GM18505 (cell line): ENCODE results near the gene RAB4B.
"Not testable (repeated sequence)": the region's sequence is repeated elsewhere in the genome, so short reads cannot be mapped to it uniquely, and the experiment has no call there.

Experiments used
- ATAC-seq: cut with Tn5 transposase; IDR thresholded peaks from one replicate; pipeline ENCODE4 v1.9.1; 2021; ENCODE audit not compliant: unreplicated experiment
- POLR2A ChIP-seq: IDR thresholded peaks from 4 replicates; pipeline ENCODE4 v1.6.1; 2011; ENCODE audit warnings: borderline replicate concordance; ENCODE audit not compliant: insufficient read depth, insufficient read length; ENCODE audit errors: extremely low read depth

RAB4B gene

GRCh38 chr19:40807147-40808020 lies 29.3 kb downstream of the RAB4B start:
- ATAC-seq, result no peak
- TF ChIP-seq POLR2A, result no peak

DNA sequence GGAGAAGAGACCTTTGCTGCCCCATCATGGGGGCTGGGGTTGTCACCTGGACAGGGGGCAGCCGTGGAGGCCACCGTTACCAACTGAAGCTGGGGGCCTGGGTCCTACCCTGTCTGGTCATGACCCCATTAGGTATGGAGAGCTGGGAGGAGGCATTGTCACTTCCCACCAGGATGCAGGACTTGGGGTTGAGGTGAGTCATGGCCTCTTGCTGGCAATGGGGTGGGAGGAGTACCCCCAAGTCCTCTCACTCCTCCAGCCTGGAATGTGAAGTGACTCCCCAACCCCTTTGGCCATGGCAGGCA lies 29.9 kb downstream of the RAB4B start:
- ATAC-seq, result no peak
- no peak for TF ChIP-seq POLR2A

DNA sequence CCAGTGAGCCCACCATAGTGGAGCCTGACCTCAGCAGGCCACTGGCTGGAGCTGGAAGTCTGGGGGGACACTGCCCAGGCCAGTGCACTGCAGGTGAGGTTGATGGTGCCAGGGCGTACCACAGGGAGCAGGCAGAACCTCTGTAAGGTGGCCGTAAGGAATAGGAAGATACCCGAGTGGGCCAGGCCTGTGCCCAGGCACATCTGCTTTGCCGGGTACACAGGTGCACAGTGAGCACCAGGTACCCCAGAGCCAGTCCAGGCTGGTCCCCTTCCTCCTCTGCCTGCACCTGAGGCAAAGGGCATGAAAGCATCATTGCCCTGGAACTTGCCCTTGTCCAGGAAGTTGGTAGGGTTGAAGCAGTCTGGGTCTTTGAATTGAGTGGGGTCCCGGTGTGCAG lies 30.4 kb downstream of the RAB4B start:
- no peak for TF ChIP-seq POLR2A
- ATAC-seq, result no peak

GRCh38 chr19:40809358-40810086 lies 31.5 kb downstream of the RAB4B start:
- TF ChIP-seq POLR2A, result no peak
- no peak for ATAC-seq

DNA sequence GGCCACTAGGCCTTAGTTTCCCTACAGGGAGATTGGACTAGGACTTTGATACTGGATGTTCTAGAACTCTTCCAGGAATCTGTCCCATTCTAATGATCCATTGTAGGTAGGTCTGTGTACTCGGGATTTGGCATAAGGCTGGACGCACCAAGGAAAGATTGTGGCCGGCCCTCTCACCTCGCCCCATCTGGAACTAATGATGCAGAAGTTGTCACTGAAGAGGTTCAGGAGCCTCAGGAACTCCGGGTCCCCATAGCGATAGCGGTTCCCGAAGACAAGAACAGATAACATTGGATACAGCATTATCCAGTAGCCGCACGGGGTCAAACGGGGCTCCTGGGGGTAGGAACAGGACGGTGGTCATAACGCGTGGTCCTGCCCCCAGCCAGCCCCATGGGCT lies 32.1 kb downstream of the RAB4B start:
- ATAC-seq, result no peak
- TF ChIP-seq POLR2A, result no peak

DNA sequence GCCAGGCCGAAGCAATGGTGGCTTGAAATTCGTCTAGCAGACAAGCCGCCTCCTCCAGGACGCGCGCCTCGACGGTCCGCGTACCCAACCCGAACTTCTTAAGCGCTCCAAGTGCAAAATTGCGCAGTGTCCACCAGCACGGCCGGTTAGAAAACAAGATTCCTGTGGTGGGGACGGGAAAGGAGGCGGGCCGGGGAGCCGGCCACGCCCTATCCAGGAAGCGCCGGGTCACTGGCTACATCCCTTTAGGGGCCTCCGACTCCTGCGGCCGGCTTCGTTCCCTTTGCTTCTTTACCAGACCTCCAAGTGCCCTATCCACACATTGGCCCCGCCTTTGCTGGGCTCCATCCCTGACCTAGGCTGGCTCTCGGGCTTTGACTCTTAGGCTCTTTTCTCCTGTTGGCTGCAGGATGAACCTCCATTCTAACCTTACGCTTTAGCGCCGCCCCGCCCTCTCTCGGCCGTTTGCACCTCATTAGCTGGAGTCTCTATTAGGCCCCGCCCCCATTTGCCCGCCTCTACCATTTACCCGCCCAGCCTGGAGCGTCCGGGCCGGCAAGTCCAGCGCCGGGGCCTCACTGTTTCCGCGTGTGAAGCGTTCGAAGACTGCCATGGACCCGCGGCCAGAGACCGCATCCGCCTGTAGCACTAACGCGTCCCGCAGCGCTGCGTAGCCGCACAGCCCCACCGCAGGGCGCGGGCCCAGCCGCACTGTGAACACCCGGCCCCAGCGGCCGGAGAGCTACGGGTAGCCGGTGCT lies 32.8 kb downstream of the RAB4B start:
- ATAC-seq, result not testable (repeated sequence)

DNA sequence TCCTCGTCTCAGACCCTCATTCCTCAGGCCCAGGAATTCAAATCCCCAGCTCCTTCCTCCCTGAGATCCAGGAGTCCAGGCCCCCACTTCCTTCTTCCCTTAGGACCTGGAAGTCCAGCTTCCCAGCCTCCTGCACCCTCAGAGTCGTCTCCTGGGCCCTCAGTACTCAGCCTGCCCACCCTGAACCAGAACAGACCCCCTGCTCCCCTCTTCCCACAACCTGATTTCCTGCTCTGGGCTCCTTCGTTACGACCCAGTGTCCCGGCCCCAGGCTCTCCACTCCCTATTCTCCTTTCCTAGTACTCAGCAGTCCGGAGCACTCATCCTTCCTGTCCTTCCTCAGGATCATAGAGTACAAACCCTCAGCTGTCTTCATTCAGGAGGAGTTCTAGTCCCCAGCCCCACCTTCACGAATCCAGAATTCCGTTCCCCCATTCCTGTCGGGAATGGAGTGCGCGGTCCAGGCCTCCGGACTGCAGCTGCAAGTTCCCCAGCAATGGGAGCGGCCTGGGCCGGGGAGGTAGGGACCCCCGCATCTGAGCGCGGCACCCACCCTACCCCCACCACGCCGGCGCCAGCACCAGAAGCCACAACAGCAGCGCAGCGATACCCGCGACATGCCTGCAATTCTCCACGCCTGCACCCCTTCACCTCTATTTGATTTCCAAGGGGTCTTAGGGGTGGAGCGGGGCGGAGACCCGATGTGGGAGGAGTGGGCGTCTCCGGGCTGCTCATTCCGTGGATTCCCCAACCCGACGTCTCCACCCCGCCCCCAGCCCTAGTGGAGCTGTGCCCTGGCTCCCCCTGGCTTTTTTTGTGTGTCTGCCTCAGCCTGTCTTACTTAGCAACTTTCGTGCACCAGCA lies 33.7 kb downstream of the RAB4B start:
- TF ChIP-seq POLR2A, result no peak

GRCh38 chr19:40812571-40812970 lies 34.5 kb downstream of the RAB4B start:
- not testable (repeated sequence) for ATAC-seq

More for the DNA sequence above, 33.7 kb downstream of the RAB4B start:
- ATAC-seq, result no peak

- no peak for TF ChIP-seq POLR2A
- no peak for ATAC-seq
Observed at GRCh38 chr19:40813182-40813581, 35.1 kb downstream of the RAB4B start.

- TF ChIP-seq POLR2A, result no peak
- no peak for ATAC-seq
Observed at GRCh38 chr19:40815223-40815622, 37.2 kb downstream of the RAB4B start.

DNA sequence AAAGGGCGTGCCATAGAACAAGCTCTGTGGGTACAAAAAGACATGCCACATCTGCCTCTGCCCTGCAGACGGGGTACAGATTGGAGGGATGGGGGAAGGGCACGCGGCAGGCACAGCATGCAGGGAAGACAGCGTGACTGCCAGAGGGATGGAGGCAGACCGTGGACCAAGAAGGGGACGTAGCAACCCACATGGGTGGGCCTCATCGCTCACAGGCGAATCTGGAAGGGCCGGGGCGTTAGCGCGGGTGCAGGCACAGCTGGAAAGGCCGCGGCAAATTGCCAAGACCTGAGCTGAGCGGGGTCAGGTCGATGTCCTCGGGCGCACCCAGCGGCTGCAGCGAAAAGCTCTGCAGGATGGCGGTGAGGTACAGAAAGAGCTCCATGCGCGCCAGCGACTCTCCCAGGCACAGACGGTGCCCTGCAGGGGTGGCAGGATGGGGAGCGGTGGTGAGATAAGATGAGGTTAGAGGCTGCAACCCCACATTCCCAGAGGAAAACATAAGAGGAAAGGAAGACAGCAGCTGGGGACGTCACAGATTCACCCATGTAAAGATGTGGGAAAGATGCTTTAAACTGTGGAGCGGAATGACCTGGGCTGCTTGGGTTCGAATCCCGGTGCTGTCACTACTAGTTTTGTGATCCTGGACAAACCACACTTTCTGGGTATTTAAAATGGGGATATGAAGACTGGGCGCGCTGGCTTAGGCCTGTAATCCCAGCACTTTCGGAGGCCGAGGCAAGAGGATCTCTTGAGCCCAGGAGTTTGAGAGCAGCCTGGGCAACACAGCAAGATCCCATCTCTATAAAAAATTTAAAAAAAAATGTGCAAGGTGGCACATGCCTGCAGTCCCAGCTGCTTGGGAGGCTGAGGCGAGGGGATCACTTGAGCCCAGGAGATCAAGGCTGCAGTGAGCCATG lies 40.7 kb downstream of the RAB4B start:
- not testable (repeated sequence) for ATAC-seq

- ATAC-seq, result not testable (repeated sequence)
Observed at GRCh38 chr19:40819479-40820234, 41.6 kb downstream of the RAB4B start.

GRCh38 chr19:40822161-40822560 lies 44.1 kb downstream of the RAB4B start:
- no peak for TF ChIP-seq POLR2A
- ATAC-seq, result no peak

DNA sequence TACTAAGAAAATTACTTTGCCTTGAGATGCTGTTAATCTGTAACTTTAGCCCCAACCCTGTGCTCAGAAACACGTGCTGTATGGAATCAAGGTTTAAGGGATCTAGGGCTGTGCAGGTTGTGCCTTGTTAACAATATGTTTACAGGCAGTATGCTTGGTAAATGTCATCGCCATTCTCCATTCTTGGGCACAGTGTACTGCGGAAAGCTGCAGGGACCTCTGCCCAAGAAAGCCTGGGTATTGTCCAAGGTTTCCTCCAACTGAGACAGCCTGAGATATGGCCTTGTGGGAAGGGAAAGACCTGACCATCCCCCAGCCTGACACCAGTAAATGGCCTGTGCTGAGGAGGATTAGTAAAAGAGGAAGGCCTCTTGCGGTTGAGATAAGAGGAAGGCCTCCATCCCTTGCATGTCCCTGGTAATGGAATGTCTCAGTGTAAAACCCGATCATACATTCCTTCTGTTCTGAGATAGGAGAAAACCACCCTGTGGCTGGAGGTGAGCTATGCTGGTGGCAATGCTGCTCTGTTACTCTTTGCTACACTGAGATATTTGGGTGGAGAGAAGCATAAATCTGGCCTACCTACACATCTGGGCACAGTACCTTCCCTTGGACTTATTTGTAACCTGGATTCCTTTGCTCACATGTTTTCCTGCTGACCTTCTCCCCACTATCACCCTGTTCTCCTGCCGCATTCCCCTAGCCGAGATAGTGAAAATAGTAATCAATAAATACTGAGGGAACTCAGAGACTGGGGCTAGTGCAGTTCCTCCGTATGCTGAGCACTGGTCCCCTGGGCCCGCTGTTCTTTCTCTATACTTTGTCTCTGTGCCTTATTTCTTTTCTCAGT lies 44.9 kb downstream of the RAB4B start:
- not testable (repeated sequence) for ATAC-seq

GRCh38 chr19:40824916-40825315 lies 46.9 kb downstream of the RAB4B start:
- ATAC-seq, result not testable (repeated sequence)

DNA sequence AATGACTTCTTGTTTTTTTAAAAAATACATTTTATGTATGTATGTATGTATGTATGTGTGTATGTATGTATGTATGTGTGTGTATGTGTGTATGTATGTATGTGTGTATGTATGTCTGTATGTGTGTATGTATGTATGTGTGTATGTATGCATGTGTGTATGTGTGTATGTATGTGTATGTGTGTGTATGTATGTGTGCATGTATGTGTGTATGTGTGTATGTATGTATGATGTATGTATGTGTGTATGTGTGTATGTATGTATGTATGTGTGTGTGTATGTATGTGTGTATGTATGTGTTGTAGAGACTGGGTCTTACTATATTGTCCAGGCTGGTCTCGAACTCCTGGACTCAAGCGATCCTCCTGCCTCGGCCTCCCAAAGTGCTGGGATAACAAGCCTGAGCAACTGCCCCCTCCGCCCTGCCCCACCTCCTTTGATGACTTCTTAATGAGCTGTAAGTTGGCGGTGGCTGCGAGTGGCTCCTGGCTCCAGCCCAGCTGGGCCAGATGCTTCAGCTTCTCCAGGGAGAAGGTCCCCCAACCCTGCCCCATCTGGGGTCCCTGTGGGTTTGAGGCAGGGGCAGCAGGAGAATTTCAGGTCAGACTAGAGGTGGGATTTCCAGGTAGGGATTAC lies 47.5 kb downstream of the RAB4B start:
- not testable (repeated sequence) for ATAC-seq

- ATAC-seq, result not testable (repeated sequence)
Observed at GRCh38 chr19:40826312-40826698, 48.3 kb downstream of the RAB4B start.
